Activated CD4-positive, alpha-beta memory T cell treated with anti-CD3 and anti-CD28 coated beads for 36 hours (primary cell): ENCODE results near the gene FCRL6. TPM values are rescaled to one million over a fixed set of nuclear protein-coding genes. Genes with fewer than 3 reads are reported as not detected.

Source experiments
- total RNA-seq, 2 experiments: library from RNA; stranded (reverse); gene quantifications; one replicate each; pipeline ENCODE4 v1.2.3, GENCODE V29; 2021

Gene FCRL6
- total RNA-seq, 2 experiments from 2014 or later: not detected

Other genes starting within 250 kb of the FCRL6 start
- not detected for gene APCS, start 214.5 kb upstream of the FCRL6 start, total RNA-seq
- not detected for gene CRP, start 87.8 kb upstream of the FCRL6 start, total RNA-seq
- gene DUSP23, start 21.4 kb upstream of the FCRL6 start, total RNA-seq: 10 to 100 TPM; 26.9 to 28.3 TPM
- under 1 TPM; 0.53 to 0.55 TPM for gene SLAMF8, start 24.5 kb downstream of the FCRL6 start, total RNA-seq
- gene VSIG8, start 60.3 kb downstream of the FCRL6 start, total RNA-seq: not detected
- gene CFAP45, start 97.8 kb downstream of the FCRL6 start, total RNA-seq: 1 to 10 TPM; 2.1 to 2.2 TPM
- gene TAGLN2, start 123.1 kb downstream of the FCRL6 start, total RNA-seq: 100 to 1,000 TPM; 597 to 607 TPM
- gene IGSF9, start 143.3 kb downstream of the FCRL6 start, total RNA-seq: under 1 TPM in 1 of 2 experiments, not detected in 1; 0.05 TPM
- not detected for gene SLAMF9, start 151.9 kb downstream of the FCRL6 start, total RNA-seq
- gene PIGM, start 229.6 kb downstream of the FCRL6 start, total RNA-seq: 1 to 10 TPM; 4.4 to 4.7 TPM